ENCODE data around the gene BRAT1. TPM values are rescaled to one million over a fixed set of nuclear protein-coding genes. Genes with fewer than 3 reads are reported as not detected.

Gene BRAT1
- total RNA-seq, 6 experiments from 2014 or later, result 11.1 to 25.9 (median 14.8) TPM

DNA sequence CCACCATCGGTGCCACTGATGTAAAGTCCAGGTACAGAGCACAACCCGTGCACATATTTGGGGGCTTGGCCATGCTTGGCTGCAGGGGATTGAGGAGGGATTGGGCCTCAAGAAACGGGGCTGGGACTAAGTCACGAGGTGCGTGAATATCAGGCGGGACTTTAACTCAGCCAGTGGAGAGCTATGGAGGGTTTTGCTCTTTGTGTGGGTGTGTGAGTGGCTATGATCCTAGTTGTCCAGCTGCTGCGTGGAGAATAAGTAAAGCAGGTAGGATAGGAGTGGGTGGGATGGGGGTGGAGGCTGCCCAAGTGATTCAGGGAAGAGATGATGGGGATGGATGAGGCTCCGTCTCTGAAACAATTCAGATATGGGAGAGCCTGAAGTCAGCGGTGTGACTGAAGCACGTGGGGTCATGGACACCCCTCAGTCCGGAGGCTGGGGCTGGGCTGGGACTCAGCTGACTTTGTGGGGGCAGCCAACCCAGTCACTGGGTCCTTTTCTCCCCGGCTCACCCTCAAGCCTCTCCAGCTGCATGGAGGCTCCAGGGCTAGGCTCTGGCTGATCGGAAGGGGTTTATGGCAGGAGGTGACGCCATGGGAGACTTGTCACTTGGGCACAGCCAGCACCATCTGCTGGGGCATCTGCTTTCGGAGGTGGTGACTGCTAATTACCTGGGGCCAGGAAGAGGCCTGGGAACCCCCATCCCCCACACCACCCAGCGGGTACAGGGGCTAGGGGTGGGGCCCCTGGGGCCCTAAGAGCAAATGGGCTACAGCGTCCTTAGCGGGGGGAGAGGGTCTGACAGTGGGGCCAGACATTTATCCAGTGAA lies 37.4 kb downstream of the BRAT1 start:
- no peaks in the 10 kb centered on the region for H3K36me3 ChIP-seq
- H3K4me1 ChIP-seq, result peaks cover 0 to 6% (median 0%) of the 10 kb centered on the region in 4 donors
- TF ChIP-seq POLR2A (IDR thresholded peaks at IDR 0.05) (no peak), CTCF (IDR thresholded peaks at IDR 0.05) (no peak)
- H3K9me3 ChIP-seq, result no peaks in the 10 kb centered on the region
- DNase-seq (no peak), ATAC-seq (no peak)
- H3K27me3 ChIP-seq, result peaks cover 0 to 5% of the 10 kb centered on the region in 2 donors
- 35% methylated on average over 4 of the region's 18 CpGs for WGBS (ENCODE audit: insufficient coverage, low coverage, low lambda C conversion rate, missing lambda C conversion rate)
- no peak overlapping the region for H3K27ac ChIP-seq
- H3K4me3 ChIP-seq, result no peak overlapping the region
- intact Hi-C loops (cut with DNase I), result no loop called here

- Histone ChIP-seq H3K4me1 (peaks cover 0 to 6% (median 0%) of the 10 kb centered on the region in 4 donors), H3K27ac (no peak overlapping the region), H3K27me3 (peaks cover 0 to 5% of the 10 kb centered on the region in 2 donors), H3K36me3 (no peaks in the 10 kb centered on the region), H3K4me3 (no peak overlapping the region), H3K9me3 (no peaks in the 10 kb centered on the region)
- intact Hi-C loops (cut with DNase I), result no loop called here
- 45% methylated on average over 5 of the region's 8 CpGs for WGBS (ENCODE audit: insufficient coverage, low coverage, low lambda C conversion rate, missing lambda C conversion rate)
- ATAC-seq (no peak), DNase-seq (no peak)
- no peak for TF ChIP-seq POLR2A (IDR thresholded peaks at IDR 0.05)
- TF ChIP-seq CTCF (IDR thresholded peaks at IDR 0.05), result no peak
Observed at GRCh38 chr7:2517026-2517425, 38.3 kb downstream of the BRAT1 start.

DNA sequence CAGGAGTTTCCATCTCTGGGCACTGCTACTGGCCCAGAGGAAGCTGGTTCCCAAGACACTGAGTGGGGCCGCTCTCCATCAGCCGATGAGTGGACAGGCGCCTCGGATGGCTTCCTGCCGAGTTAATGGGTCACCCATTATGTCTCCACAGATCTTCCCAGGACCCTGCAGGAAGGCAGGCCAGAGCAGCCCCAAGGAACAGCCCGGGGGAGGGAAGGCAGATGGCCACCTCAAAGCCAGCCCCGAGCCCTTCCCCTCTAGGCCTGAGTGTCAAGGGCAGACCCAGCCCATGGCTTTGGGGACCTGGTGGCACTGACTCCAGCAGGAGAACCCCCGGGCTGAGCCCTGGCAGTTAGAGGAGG lies 39.1 kb downstream of the BRAT1 start:
- ATAC-seq, result no peak
- Histone ChIP-seq H3K36me3 (no peaks in the 10 kb centered on the region), H3K9me3 (no peaks in the 10 kb centered on the region), H3K27ac (no peak overlapping the region), H3K4me3 (no peak overlapping the region), H3K4me1 (peaks cover 0 to 8% (median 0%) of the 10 kb centered on the region in 4 donors), H3K27me3 (peaks cover 0 to 5% of the 10 kb centered on the region in 2 donors)
- no peak for TF ChIP-seq POLR2A (IDR thresholded peaks at IDR 0.05)
- no peak for TF ChIP-seq CTCF (IDR thresholded peaks at IDR 0.05)
- DNase-seq, result no peak
- intact Hi-C loops (cut with DNase I), result no loop called here
- WGBS (ENCODE audit: insufficient coverage, low coverage, low lambda C conversion rate, missing lambda C conversion rate), result 89% methylated on average over 6 of the region's 8 CpGs

DNA sequence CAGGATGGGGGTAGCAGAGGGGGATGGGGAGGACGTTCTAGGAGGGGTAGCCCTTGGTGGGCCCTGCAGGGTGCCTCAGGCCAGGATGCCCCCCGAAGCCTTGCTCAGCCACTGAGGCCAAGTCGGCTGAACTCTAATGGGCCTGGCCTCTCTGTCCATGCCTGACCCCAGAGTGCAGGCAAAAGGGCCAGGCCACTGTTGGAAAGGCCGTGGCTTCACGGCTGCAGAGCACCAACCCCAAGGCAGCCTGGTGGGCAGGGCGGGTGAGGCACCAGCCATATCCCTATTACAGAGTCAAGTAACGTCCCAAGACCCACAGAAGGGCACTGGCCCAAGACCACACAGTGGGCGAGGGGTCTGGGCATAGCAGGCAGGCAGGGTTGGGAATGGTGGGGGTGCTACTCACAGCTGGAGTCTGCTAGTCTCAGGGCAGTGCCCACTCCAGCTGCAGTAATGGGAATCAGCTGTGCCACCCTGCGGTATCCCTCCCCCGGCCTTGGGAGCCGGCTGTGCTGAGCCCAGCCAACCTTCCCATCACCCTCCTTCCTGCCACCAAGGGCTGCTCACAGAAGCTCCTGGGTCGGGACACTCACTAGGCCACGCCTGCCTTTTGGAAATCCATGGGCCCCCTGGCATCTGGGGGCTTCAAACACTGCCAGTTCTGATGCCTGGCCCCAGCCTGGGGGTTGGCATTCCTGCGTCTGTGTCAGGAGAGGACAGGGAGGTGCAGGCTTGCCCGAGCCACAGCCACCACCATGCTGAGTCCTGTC lies 39.7 kb downstream of the BRAT1 start:
- Histone ChIP-seq H3K27me3 (peaks cover 0 to 5% of the 10 kb centered on the region in 2 donors), H3K27ac (no peak overlapping the region), H3K4me3 (no peak overlapping the region), H3K4me1 (peaks cover 0 to 9% (median 0%) of the 10 kb centered on the region in 4 donors), H3K9me3 (no peaks in the 10 kb centered on the region), H3K36me3 (no peaks in the 10 kb centered on the region)
- TF ChIP-seq POLR2A (IDR thresholded peaks at IDR 0.05) (no peak), CTCF (IDR thresholded peaks at IDR 0.05) (no peak)
- DNase-seq (no peak), ATAC-seq (no peak)
- WGBS (ENCODE audit: insufficient coverage, low coverage, low lambda C conversion rate, missing lambda C conversion rate), result 90% methylated on average over 2 of the region's 15 CpGs
- intact Hi-C loops (cut with DNase I), result no loop called here
